Mammary epithelial cell (primary cell): Measurements from ENCODE around the gene DGKG.

Experiments used
- CTCF ChIP-seq, 2 donors: IDR thresholded peaks in 1 of 2; conservative IDR thresholded peaks in 1 of 2; 2 replicates each; pipeline ENCODE4 v1.5.1; 2011 to 2012; ENCODE audit warnings: inconsistent platforms in 2 of 2, low read length in 2 of 2, mild to moderate bottlenecking in 2 of 2, control low read depth in 1 of 2, low read depth in 1 of 2; ENCODE audit not compliant: insufficient read depth in 1 of 2; ENCODE audit errors: extremely low read depth in 1 of 2
- EZH2 ChIP-seq: IDR thresholded peaks from 2 replicates; pipeline ENCODE4 v1.6.1; 2012; ENCODE audit warnings: low read length, inconsistent platforms, borderline replicate concordance

- no peak for TF ChIP-seq CTCF (conservative IDR thresholded peaks at IDR 0.05 in 1 of 2, IDR thresholded peaks at IDR 0.05 in 1 of 2; ENCODE audit: extremely low read depth in 1 of 2, insufficient read depth in 1 of 2, low read depth in 1 of 2, low read length in 2 of 2)
- no peak for TF ChIP-seq EZH2
Observed at GRCh38 chr3:186246941-186247340, 115.1 kb downstream of the DGKG start.
